GM21360 (cell line): ENCODE results near the gene PARM1.

Source experiments
- ATAC-seq: cut with Tn5 transposase; IDR thresholded peaks from one replicate; pipeline ENCODE4 v1.9.1; 2021; ENCODE audit warnings: mild to moderate bottlenecking, moderate library complexity; ENCODE audit not compliant: unreplicated experiment

Gene PARM1

GRCh38 chr4:75065909-75066308 is 133.0 kb downstream of the PARM1 start:
- no peak for ATAC-seq

GRCh38 chr4:75069493-75070074 is 136.7 kb downstream of the PARM1 start:
- ATAC-seq: peak; percentile 73

GRCh38 chr4:75071317-75071716 is 138.4 kb downstream of the PARM1 start:
- ATAC-seq: no peak

GRCh38 chr4:75080888-75081287 is 148.0 kb downstream of the PARM1 start:
- no peak for ATAC-seq

GRCh38 chr4:75081561-75081960 is 148.6 kb downstream of the PARM1 start:
- no peak for ATAC-seq

GRCh38 chr4:75087416-75087815 is 154.5 kb downstream of the PARM1 start:
- ATAC-seq: no peak

GRCh38 chr4:75087865-75088264 is 154.9 kb downstream of the PARM1 start:
- peak; percentile 90 for ATAC-seq

DNA sequence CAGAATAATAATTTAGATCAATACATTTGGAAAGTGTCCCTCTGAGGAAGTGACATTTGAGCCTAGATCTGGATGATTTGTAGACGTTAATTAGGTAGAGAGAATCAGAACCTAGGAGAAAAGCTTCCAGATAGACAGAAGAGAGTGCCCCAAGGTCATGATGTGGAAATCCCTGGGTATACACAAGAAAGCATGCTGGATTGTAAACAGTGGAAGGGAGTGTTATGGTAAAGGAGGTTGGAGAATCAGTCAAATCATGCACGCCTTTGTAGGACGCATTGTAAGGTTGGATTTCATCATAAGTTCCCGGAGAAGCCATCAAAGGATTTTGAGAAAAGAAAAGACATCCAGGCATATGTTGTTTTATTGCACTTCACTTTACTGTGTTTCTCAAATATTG is 156.3 kb downstream of the PARM1 start:
- no peak for ATAC-seq

DNA sequence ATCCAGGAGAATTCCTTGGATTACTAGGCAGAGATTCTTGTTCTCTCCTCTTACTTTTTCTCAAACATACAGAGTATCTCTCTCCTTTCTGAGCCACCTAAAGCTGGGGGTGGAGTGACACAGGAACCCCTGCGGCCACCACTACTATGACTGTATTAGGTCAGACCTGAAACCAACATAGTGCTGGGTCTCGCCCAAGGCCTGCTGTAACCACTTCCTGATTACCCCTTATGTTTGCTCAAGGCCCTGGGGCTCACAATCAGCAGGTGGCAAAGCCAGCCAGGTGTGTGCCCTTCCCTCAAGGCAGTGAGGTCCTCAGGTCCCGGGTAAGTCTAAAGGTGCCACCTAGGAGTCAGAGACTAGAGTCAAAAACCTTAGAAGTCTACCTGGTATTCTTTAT is 166.4 kb downstream of the PARM1 start:
- ATAC-seq: peak; percentile 89
